Astrocyte (in vitro differentiated cells and primary cell): Measurements from ENCODE around the gene SHISA2.

Experiments used
- EZH2 ChIP-seq: IDR thresholded peaks from 2 replicates; pipeline ENCODE4 v1.6.1; 2012; ENCODE audit warnings: mild to moderate bottlenecking, low read length, inconsistent platforms; ENCODE audit not compliant: insufficient read depth
- TF ChIP-seq, protein P1 (sequence below): IDR thresholded peaks from 2 replicates; pipeline ENCODE4 v1.5.1; 2011; ENCODE audit warnings: low read depth, mild to moderate bottlenecking, inconsistent platforms, low read length, moderate library complexity; ENCODE audit not compliant: insufficient read depth

DNA sequence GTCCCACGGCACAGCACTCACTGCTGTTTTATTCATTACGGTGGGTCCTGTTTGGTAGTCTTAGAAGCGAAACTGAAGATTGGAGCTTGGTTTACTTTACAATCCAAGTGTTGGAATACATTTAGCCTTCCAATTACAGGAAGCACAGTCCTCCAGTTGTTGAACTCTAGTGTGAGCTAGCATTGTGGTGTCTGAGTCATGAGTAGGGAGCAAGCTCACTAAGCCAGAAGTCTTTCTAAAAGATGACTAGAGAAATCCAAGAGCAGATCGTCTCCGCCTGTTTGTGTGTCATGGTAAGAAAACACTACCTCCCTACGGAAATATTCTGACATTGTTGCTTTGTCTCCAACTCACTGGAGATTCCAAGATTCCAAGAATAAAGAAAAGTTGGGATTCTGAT is 10.1 kb upstream of the SHISA2 start:
- TF ChIP-seq, protein P1, sequence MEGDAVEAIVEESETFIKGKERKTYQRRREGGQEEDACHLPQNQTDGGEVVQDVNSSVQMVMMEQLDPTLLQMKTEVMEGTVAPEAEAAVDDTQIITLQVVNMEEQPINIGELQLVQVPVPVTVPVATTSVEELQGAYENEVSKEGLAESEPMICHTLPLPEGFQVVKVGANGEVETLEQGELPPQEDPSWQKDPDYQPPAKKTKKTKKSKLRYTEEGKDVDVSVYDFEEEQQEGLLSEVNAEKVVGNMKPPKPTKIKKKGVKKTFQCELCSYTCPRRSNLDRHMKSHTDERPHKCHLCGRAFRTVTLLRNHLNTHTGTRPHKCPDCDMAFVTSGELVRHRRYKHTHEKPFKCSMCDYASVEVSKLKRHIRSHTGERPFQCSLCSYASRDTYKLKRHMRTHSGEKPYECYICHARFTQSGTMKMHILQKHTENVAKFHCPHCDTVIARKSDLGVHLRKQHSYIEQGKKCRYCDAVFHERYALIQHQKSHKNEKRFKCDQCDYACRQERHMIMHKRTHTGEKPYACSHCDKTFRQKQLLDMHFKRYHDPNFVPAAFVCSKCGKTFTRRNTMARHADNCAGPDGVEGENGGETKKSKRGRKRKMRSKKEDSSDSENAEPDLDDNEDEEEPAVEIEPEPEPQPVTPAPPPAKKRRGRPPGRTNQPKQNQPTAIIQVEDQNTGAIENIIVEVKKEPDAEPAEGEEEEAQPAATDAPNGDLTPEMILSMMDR: no peak
- no peak for TF ChIP-seq EZH2
